GM12801 (cell line): ENCODE measurements around the gene SLC25A17.

Source experiments
- TF ChIP-seq, protein P1 (sequence below): IDR thresholded peaks from one replicate; pipeline ENCODE4 v1.5.1; 2011; ENCODE audit warnings: control low read depth; ENCODE audit not compliant: insufficient read length; ENCODE audit errors: extremely low read depth

SLC25A17 gene

DNA sequence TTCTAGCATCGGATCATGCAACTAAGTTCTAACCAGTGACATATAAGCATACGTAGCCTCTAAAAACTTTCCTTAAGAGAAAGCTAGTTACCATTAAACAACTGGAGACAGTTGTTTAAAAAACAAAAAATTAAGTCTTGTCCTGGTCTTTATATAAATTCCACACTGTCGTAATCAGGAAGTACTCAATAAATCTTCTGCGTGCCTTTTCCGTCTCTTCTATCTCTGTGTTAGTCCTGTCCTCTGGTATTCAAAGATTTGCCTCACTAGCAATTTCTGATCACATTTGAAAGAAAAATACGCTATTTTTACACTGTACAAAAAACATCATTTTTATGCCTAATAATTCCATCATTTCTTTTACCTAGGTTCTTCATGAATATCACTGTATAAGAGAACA is 10.0 kb upstream of the SLC25A17 start:
- TF ChIP-seq, protein P1, sequence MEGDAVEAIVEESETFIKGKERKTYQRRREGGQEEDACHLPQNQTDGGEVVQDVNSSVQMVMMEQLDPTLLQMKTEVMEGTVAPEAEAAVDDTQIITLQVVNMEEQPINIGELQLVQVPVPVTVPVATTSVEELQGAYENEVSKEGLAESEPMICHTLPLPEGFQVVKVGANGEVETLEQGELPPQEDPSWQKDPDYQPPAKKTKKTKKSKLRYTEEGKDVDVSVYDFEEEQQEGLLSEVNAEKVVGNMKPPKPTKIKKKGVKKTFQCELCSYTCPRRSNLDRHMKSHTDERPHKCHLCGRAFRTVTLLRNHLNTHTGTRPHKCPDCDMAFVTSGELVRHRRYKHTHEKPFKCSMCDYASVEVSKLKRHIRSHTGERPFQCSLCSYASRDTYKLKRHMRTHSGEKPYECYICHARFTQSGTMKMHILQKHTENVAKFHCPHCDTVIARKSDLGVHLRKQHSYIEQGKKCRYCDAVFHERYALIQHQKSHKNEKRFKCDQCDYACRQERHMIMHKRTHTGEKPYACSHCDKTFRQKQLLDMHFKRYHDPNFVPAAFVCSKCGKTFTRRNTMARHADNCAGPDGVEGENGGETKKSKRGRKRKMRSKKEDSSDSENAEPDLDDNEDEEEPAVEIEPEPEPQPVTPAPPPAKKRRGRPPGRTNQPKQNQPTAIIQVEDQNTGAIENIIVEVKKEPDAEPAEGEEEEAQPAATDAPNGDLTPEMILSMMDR = no peak

DNA sequence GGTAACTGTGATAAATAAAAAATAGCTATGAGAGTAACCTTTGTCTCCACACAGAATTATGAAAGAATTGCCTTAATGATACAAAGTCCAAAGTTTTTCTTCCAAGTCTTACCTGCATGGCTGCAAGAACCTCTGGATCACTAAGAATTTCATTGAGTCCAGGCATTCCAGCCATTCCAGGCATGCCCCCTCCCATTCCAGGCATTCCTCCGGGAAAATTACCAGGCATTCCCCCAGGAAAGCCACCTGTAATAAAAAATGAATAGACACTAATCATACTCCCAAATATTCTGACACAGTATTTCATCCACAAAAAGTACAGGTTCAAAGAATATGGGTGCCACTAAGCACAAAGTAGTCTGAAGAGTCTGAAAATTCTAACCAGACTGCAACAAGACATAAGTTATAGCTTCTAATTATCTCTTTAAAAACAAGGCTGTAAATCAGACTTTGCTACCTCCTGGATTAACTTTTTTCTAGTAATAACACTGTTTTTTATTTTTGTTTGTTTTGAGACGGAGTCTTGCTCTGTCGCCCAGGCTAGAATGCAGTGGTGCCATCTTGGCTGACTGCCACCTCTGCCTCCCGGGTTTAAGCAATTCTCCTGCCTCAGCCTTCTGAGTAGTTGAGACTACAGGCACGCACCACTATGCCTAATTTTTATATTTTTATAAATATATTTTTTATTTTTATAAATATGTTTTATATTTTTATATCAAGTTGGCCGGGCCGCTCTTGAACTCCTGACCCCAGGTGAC is 8.0 kb upstream of the SLC25A17 start:
- TF ChIP-seq, protein P1 = no peak

DNA sequence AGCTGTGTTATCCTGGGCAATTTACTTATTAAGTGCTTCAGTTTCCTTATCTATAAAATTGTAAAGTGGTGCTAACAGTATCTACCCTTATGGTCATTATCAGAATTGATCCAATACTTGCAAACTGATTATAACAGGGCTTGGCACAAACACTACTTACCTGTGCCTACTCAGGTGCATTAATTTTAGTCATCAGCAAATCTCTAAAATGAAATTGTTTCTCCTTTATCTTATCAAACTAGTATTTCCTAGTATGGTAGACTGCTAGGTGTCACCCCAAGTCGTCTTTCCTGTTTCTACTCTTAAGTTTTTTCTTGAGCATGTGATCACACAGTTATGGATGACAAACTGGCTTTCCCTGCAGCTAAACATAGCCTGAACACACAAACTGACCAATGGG is 4.3 kb upstream of the SLC25A17 start:
- TF ChIP-seq, protein P1 = no peak

DNA sequence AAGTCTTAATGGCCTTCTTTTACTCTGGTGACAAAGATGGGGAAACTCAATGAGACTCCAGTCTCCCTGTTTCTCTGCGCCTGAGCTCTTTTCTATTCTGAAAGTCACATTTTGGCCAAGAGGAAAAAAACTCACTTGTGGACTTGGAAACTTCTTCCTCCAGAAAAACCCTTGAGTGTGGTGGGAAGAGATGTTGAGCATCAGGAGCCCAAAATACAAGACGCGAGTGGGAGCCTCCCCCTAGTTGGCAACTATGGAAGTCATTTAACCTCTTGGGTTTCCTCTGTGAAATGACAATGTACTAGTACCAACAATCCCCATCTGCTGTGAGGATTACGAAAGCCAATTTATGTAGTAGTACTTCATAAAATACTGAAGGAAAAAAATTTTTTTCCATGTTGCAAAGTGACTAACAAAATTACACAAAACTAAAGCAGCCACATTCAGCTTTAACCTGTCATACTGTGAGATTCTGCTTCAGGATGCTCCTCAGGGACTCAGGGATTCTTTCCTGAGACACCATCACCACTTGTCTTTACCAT is 524 bp upstream of the SLC25A17 start:
- TF ChIP-seq, protein P1 = no peak

DNA sequence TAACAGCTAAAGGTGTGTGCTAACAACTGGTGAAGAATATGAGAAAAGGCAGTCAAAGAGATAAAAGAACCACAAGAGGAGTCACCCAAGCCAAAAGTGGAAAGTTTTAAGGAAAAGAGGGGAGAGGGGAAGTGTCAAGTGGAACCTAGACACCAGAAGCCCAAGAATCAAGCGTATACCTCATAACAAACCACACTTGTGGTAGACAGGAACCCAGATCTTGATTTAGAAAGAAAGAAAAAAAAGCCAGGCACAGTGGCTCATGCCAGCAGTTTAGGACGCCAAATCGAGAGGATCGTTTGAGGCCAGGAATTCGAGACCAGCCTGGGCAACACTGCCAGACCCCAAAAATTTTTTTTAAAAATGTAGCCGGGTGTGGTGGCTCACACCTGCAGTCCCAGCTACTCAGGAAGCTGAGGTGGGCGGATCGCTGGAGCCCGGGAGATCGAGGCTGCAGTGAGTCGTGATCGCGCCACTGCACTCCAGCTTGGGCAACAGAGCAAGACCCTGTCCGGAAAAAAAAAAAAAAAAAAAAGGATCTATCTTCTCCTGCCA is 877 bp downstream of the SLC25A17 start:
- TF ChIP-seq, protein P1 = no peak

DNA sequence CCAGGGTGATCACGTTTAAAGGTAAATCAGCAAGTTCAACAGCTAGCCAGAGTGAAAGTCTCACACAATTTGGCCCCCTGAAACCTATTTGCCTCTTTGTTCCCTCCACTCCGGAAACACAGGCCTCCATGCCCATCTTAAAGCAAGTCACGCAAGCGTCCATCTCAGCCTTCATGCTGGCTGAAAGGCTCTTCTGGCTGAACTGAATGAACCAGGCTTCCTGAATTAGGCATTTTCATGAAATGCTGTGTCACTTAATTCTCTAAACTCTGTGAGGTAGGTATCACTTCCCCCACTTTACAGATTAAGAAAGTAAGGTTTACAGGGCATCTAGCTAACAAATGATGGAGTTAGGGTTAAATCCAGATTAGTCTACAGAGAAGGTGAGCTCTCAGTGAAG is 1.4 kb downstream of the SLC25A17 start:
- TF ChIP-seq, protein P1 = no peak

DNA sequence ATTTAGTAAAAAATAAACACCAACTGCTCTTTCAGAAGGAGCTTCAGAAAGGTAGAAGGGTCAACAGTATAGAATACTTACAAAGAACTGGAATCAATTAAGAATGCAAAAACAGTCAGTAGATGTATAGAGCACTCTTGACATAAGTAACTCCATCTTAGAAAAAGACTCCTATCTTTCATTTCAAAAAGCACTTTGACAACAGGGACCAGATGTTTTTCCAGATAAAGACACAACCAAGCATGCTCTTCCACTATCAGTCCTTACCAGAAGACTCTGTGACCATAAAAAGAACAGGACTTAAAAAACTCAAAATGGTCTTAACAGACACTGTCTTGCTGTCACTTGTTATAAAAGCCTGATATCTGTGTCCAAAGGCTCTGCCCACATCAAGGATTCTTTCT is 5.2 kb downstream of the SLC25A17 start:
- TF ChIP-seq, protein P1 = no peak
